Hepatocyte (in vitro differentiated cells): ENCODE data around the gene C2CD4D.
A peak's percentile ranks its signal among the peaks of the same experiment; 100 is the strongest.

Source experiments
- EZH2 ChIP-seq: fragments of 200-600 bp; sonication (generic); IDR thresholded peaks from 2 replicates; pipeline ENCODE4 v1.6.1; 2016; ENCODE audit warnings: antibody characterized with exemption, mild to moderate bottlenecking, borderline replicate concordance
- EZH2phosphoT487 ChIP-seq: fragments of 200-600 bp; sonication (generic); IDR thresholded peaks from one replicate; pipeline ENCODE4 v1.6.1; 2018; ENCODE audit warnings: antibody characterized with exemption, mild to moderate bottlenecking, low read depth, moderate library complexity; ENCODE audit not compliant: unreplicated experiment, severe bottlenecking
- TF ChIP-seq, protein P1 (sequence below): fragments of 200-600 bp; sonication (generic); IDR thresholded peaks from 2 replicates; pipeline ENCODE4 v1.5.1; 2016; ENCODE audit warnings: antibody characterized with exemption, mild to moderate bottlenecking; ENCODE audit not compliant: poor library complexity

DNA sequence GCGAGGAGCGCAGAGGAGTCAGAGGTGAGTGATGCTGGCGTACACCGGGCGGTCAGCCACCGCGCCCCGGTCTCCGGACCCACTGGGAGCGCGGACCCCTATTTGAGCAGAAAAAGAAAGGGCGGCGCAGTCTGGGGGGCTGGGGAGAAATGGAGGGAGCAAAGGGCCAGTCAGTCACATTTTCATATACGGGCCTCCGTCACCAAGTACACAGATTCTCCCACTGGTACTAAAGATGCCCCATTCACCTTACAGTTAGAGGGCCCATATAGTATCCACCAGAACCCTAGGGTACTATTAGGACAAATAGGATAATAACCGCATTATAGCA lies 573 bp downstream of the C2CD4D start:
- TF ChIP-seq, protein P1, sequence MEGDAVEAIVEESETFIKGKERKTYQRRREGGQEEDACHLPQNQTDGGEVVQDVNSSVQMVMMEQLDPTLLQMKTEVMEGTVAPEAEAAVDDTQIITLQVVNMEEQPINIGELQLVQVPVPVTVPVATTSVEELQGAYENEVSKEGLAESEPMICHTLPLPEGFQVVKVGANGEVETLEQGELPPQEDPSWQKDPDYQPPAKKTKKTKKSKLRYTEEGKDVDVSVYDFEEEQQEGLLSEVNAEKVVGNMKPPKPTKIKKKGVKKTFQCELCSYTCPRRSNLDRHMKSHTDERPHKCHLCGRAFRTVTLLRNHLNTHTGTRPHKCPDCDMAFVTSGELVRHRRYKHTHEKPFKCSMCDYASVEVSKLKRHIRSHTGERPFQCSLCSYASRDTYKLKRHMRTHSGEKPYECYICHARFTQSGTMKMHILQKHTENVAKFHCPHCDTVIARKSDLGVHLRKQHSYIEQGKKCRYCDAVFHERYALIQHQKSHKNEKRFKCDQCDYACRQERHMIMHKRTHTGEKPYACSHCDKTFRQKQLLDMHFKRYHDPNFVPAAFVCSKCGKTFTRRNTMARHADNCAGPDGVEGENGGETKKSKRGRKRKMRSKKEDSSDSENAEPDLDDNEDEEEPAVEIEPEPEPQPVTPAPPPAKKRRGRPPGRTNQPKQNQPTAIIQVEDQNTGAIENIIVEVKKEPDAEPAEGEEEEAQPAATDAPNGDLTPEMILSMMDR = no peak
- TF ChIP-seq EZH2 (no peak), EZH2phosphoT487 (peak; percentile 18)
